ENCODE data around the gene NAALADL2. TPM values are rescaled to one million over a fixed set of nuclear protein-coding genes. Genes with fewer than 3 reads are reported as not detected.

The NAALADL2 gene
- total and polyA plus RNA-seq, 2 donors (not counting 1 experiment from before 2014, with no cell fraction given) = not detected

DNA sequence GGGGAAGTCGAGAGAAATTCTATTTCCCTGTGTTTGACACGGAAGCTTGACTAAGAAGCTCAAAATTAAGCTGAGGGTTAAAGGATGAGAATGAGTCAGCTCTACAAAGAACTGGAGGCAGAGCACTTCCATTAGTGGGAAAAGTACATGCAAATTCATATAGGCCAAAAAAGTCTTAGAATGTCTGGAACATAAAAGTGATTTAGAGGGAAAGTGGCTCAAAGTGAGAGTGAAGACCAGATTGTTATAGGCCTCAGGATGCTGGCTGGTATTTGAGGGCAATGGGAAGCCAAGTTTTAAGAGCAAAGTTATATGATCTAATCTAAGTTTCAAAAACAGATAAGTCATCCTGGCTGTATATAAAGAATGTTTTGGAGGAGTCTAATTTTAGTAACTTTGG, 857.3 kb downstream of the NAALADL2 start:
- H2AFZ ChIP-seq (ENCODE audit: insufficient read depth, low read depth, low read length, poor library complexity, severe bottlenecking) = no peak overlapping the region

DNA sequence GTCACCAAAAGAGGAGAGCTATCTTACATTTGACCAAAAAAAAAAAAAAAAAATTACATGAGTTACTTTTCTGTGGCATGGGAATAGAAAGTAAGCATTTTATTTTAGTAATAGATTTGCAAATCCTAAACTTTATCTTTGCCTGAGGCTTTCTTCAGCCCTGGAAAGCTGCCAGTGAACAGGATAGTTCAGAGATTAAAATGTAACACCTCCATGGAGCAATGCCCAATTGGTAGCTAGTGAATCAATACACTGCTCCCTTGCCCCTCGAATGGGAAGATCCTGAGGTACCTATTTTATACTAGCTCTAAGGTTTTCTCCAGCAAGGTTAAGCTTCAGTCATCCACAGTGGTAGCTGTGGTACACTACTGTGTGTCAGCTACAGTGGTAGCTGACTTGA, 867.1 kb downstream of the NAALADL2 start:
- H3K79me2 ChIP-seq (ENCODE audit: control insufficient read depth, insufficient read depth, low read length) = no peaks in the 10 kb centered on the region
- CTCF ChIA-PET = no interaction called here
- POLR2A ChIA-PET = no interaction called here

More for the DNA sequence above, 857.3 kb downstream of the NAALADL2 start:
- no peak for TF ChIP-seq EZH2 (IDR thresholded peaks at IDR 0.05; ENCODE audit: borderline replicate concordance, insufficient read depth, low read depth, low read length, poor library complexity, severe bottlenecking)
- TF ChIP-seq CTCF (IDR thresholded peaks at IDR 0.05) = no peak
- no peak overlapping the region for H3K27ac Mint-ChIP-seq
- no peak overlapping the region for H3K4me3 Mint-ChIP-seq
- H3K4me2 ChIP-seq (replicated peaks; ENCODE audit: low read depth, low read length, poor library complexity, severe bottlenecking) = no peak overlapping the region
- ATAC-seq (ENCODE audit: low read depth) (no peak), DNase-seq (no peak)
- no peaks in the 10 kb centered on the region for H3K9me3 ChIP-seq (ENCODE audit: control extremely low read depth in 1 of 3, control insufficient read depth in 2 of 3, insufficient read depth in 1 of 3, low read length in 2 of 3)
- H3K4me1 Mint-ChIP-seq = no peaks in the 10 kb centered on the region
- H3K4me3 ChIP-seq (ENCODE audit: control extremely low read depth in 1 of 5, extremely low read depth in 1 of 5, insufficient read depth in 1 of 5, low read depth in 2 of 5, low read length in 4 of 5) = no peak overlapping the region
- H4K20me1 ChIP-seq (ENCODE audit: control insufficient read depth, insufficient read depth, low read length, poor library complexity, severe bottlenecking) = no peaks in the 10 kb centered on the region
- CTCF ChIA-PET = no interaction called here
- H3K36me3 ChIP-seq (replicated peaks in 1 of 2; ENCODE audit: control extremely low read depth in 1 of 2, control insufficient read depth in 1 of 2, extremely low read depth in 1 of 2, insufficient read depth in 2 of 2, low read length in 1 of 2) = no peaks in the 10 kb centered on the region
- no peak overlapping the region for H3K27ac ChIP-seq (ENCODE audit: low read length in 2 of 2)
- H3K27me3 Mint-ChIP-seq = no peaks in the 10 kb centered on the region
- POLR2A ChIA-PET = no interaction called here
- H3K4me1 ChIP-seq (ENCODE audit: control insufficient read depth in 2 of 2, insufficient read depth in 2 of 2, low read length in 2 of 2) = no peaks in the 10 kb centered on the region
- H3K27me3 ChIP-seq (replicated peaks in 1 of 4; ENCODE audit: control extremely low read depth in 1 of 4, control insufficient read depth in 3 of 4, insufficient read depth in 4 of 4, low read length in 3 of 4) = no peaks in the 10 kb centered on the region
- H3K79me2 ChIP-seq (ENCODE audit: control insufficient read depth, insufficient read depth, low read length) = no peaks in the 10 kb centered on the region
- 34% methylated on average over 2 of the region's 2 CpGs for WGBS (ENCODE audit: insufficient coverage)
- H3K9me3 Mint-ChIP-seq (ENCODE audit: insufficient read depth) = no peaks in the 10 kb centered on the region
- no peak overlapping the region for H3K9ac ChIP-seq (ENCODE audit: low read length)
- intact Hi-C loops (cut with micrococcal nuclease) = no loop called here

More for the DNA sequence above, 867.1 kb downstream of the NAALADL2 start:
- H3K36me3 ChIP-seq (replicated peaks in 1 of 2; ENCODE audit: control extremely low read depth in 1 of 2, control insufficient read depth in 1 of 2, extremely low read depth in 1 of 2, insufficient read depth in 2 of 2, low read length in 1 of 2) = no peaks in the 10 kb centered on the region
- no peaks in the 10 kb centered on the region for H3K4me1 ChIP-seq (ENCODE audit: control insufficient read depth in 2 of 2, insufficient read depth in 2 of 2, low read length in 2 of 2)
- intact Hi-C loops (cut with micrococcal nuclease) = no loop called here
- no peak for TF ChIP-seq CTCF (IDR thresholded peaks at IDR 0.05)
- no peak for TF ChIP-seq EZH2 (IDR thresholded peaks at IDR 0.05; ENCODE audit: borderline replicate concordance, insufficient read depth, low read depth, low read length, poor library complexity, severe bottlenecking)
- Mint-ChIP-seq H3K9me3 (ENCODE audit: insufficient read depth) (no peaks in the 10 kb centered on the region), H3K4me1 (no peaks in the 10 kb centered on the region), H3K27ac (no peak overlapping the region), H3K27me3 (no peaks in the 10 kb centered on the region), H3K4me3 (no peak overlapping the region)
- ATAC-seq (ENCODE audit: low read depth) = no peak
- no peak overlapping the region for H3K27ac ChIP-seq (ENCODE audit: low read length in 2 of 2)
- WGBS (ENCODE audit: insufficient coverage) = no CpG with 5 or more reads among the region's 1 CpG
- H3K4me2 ChIP-seq (replicated peaks; ENCODE audit: low read depth, low read length, poor library complexity, severe bottlenecking) = no peak overlapping the region
- DNase-seq = no peak
- H3K27me3 ChIP-seq (replicated peaks in 1 of 4; ENCODE audit: control extremely low read depth in 1 of 4, control insufficient read depth in 3 of 4, insufficient read depth in 4 of 4, low read length in 3 of 4) = no peaks in the 10 kb centered on the region
- no peak overlapping the region for H3K4me3 ChIP-seq (ENCODE audit: control extremely low read depth in 1 of 5, extremely low read depth in 1 of 5, insufficient read depth in 1 of 5, low read depth in 2 of 5, low read length in 4 of 5)
- H2AFZ ChIP-seq (ENCODE audit: insufficient read depth, low read depth, low read length, poor library complexity, severe bottlenecking) = no peak overlapping the region
- H3K9ac ChIP-seq (ENCODE audit: low read length) = no peak overlapping the region
- no peaks in the 10 kb centered on the region for H3K9me3 ChIP-seq (ENCODE audit: control extremely low read depth in 1 of 3, control insufficient read depth in 2 of 3, insufficient read depth in 1 of 3, low read length in 2 of 3)
- H4K20me1 ChIP-seq (ENCODE audit: control insufficient read depth, insufficient read depth, low read length, poor library complexity, severe bottlenecking) = no peaks in the 10 kb centered on the region

Data from B cell (primary cell).